ENCODE results near the gene TNRC6C. TPM values are rescaled to one million over a fixed set of nuclear protein-coding genes. Genes with fewer than 3 reads are reported as not detected.
A peak's percentile ranks its signal among the peaks of the same experiment; 100 is the strongest.

TNRC6C gene
- total and polyA plus RNA-seq, 9 of the 15 experiments (the other 6 are each of a cell fraction or from before 2014, with no cell fraction given), result 0.20 to 4.9 (median 2.3) TPM

- TF ChIP-seq CUX1 (CRISPR knock-in tag; IDR thresholded peaks at IDR 0.05) (no peak), ZNF583 (CRISPR knock-in tag; IDR thresholded peaks at IDR 0.05) (no peak), BCOR (IDR thresholded peaks at IDR 0.05) (no peak), THAP12 (CRISPR knock-in tag; IDR thresholded peaks at IDR 0.05) (no peak), STAT5A (IDR thresholded peaks at IDR 0.05; ENCODE audit: borderline replicate concordance, low read length) (no peak), WHSC1 (IDR thresholded peaks at IDR 0.05; ENCODE audit: low read length) (no peak), ZNF431 (CRISPR knock-in tag; IDR thresholded peaks at IDR 0.05) (no peak), ZNF766 (CRISPR knock-in tag; conservative IDR thresholded peaks at IDR 0.05) (no peak), KLF1 (tag; IDR thresholded peaks at IDR 0.05) (no peak), AFF1 (IDR thresholded peaks at IDR 0.05; ENCODE audit: low read depth in 1 of 2, partially characterized antibody in 2 of 2) (no peak), ZNF436 (CRISPR knock-in tag; IDR thresholded peaks at IDR 0.05) (no peak), MCM3 (IDR thresholded peaks at IDR 0.05) (no peak), MYNN (IDR thresholded peaks at IDR 0.05) (peak; percentile 51; the same call in 1 of the 2 replicates), MYNN (CRISPR knock-in tag; IDR thresholded peaks at IDR 0.05) (no peak), NONO (IDR thresholded peaks at IDR 0.05; ENCODE audit: low read depth in 2 of 2, low read length in 1 of 2) (no peak), ZNF143 (CRISPR knock-in tag; IDR thresholded peaks at IDR 0.05) (no peak), SMAD1 (IDR thresholded peaks at IDR 0.05; ENCODE audit: low read depth, low read length, partially characterized antibody) (no peak)
Measured at GRCh38 chr17:78112518-78113471, 154.3 kb downstream of the TNRC6C start (continued).
